Vagina (tissue), 2 donors: Measurements from ENCODE around the gene APRT.

ENCODE experiments used
- CTCF ChIP-seq, 3 experiments: fragments of 450-650 bp in 2 of 3; fragments of 200-600 bp in 1 of 3; sonication (generic) in 1 of 3; IDR thresholded peaks; one replicate each; pipeline ENCODE4 v1.5.1; 2017 to 2019; ENCODE audit warnings: antibody characterized with exemption in 3 of 3, mild to moderate bottlenecking in 2 of 3, moderate library complexity in 2 of 3
- POLR2A ChIP-seq, 2 donors: fragments of 450-650 bp; IDR thresholded peaks; one replicate each; pipeline ENCODE4 v1.6.1; 2017; ENCODE audit warnings: antibody characterized with exemption in 2 of 2, mild to moderate bottlenecking in 2 of 2, moderate library complexity in 2 of 2

GRCh38 chr16:88827727-88828126, 16.0 kb upstream of the APRT start:
- TF ChIP-seq CTCF (IDR thresholded peaks at IDR 0.05) = no peak
- TF ChIP-seq POLR2A (IDR thresholded peaks at IDR 0.05) = no peak
